Measurements from ENCODE around the gene GLCCI1. TPM values are rescaled to one million over a fixed set of nuclear protein-coding genes. Genes with fewer than 3 reads are reported as not detected.

The GLCCI1 gene
- total and polyA plus RNA-seq, 10 of the 15 experiments (the other 5 are each of a cell fraction or from before 2014, with no cell fraction given), result 12.6 to 92.0 (median 27.6) TPM

DNA sequence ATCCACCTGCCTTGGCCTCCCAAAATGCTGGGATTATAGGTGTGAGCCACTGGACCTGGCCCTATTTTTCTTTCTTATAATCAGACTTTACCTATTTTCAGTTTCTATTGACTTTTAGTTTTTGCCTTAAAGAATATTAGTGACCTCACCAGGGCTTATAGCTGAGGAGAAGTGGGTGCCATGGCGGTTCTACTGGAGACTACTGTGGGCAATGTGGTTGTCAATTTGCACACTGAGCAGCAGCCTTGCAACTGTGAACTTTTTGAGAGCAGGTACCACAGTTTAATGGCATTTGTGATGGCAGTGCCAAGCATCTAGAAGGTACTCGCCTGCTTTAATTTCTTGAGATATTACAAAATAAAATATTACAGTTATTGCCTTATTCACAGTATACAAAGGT is 11.5 kb downstream of the GLCCI1 start:
- SMC1A ChIA-PET (ENCODE audit: uncharacterized antibody, unreplicated experiment), result interaction anchor here (0.8 to 5.7 kb wide), 5 partner anchors 9 to 210 kb away, joined by 3 to 41 read pairs (median 4); partner anchors contain the start of gene GLCCI1
- no TSS peak for BruUV-seq (replicated peaks)
- POLR2A ChIA-PET, result interaction anchor here (0.6 kb wide), 1 partner anchor 9 kb away, joined by 3 read pairs; no protein-coding TSS in a partner anchor
- Histone ChIP-seq H3K4me3 (no peak overlapping the region), H3K36me3 (ENCODE audit: control insufficient read depth in 2 of 2, insufficient read depth in 2 of 2, low read length in 1 of 2) (peaks cover 0 to 10% of the 10 kb centered on the region in 2 experiments; a peak in 2 of 4 replicates), H3K4me1 (ENCODE audit: control insufficient read depth, insufficient read depth, low read length) (peaks cover 4% of the 10 kb centered on the region; the same call in 1 of the 2 replicates), H3K27ac (ENCODE audit: control insufficient read depth, insufficient read depth) (no peak overlapping the region), H4K20me1 (ENCODE audit: control insufficient read depth, insufficient read depth) (no peaks in the 10 kb centered on the region), H3K9me3 (replicated peaks; ENCODE audit: control insufficient read depth, insufficient read depth, low read length) (peaks cover 2% of the 10 kb centered on the region; the same call in 2 of the 3 replicates), H3K9ac (ENCODE audit: control insufficient read depth, insufficient read depth, low read length) (no peak overlapping the region), H2AFZ (ENCODE audit: control insufficient read depth, low read depth, low read length) (no peak overlapping the region), H3K27me3 (replicated peaks in 1 of 2; ENCODE audit: control insufficient read depth in 2 of 2, insufficient read depth in 2 of 2, low read length in 1 of 2) (no peaks in the 10 kb centered on the region), H3K79me2 (ENCODE audit: control insufficient read depth, insufficient read depth, low read length) (peaks cover 98% of the 10 kb centered on the region), H3K4me2 (ENCODE audit: control insufficient read depth, insufficient read depth) (0 out of 2 replicates have a peak overlapping the region, but pooled peaks have one; percentile 24)
- intact Hi-C loops (cut with micrococcal nuclease; ENCODE audit: unreplicated experiment) (no loop called here), in situ Hi-C loops (cut with MboI) (no loop called here)
- TF ChIP-seq SRF (IDR thresholded peaks at IDR 0.05; ENCODE audit: low read depth in 2 of 2, low read length in 2 of 2) (no peak), STAT1 (conservative IDR thresholded peaks at IDR 0.05) (no peak)
- TF ChIP-seq, protein P1, sequence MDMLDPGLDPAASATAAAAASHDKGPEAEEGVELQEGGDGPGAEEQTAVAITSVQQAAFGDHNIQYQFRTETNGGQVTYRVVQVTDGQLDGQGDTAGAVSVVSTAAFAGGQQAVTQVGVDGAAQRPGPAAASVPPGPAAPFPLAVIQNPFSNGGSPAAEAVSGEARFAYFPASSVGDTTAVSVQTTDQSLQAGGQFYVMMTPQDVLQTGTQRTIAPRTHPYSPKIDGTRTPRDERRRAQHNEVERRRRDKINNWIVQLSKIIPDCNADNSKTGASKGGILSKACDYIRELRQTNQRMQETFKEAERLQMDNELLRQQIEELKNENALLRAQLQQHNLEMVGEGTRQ (IDR thresholded peaks at IDR 0.05; ENCODE audit: borderline replicate concordance, low read depth, low read length), result no peak
- RAD21 ChIA-PET (ENCODE audit: unreplicated experiment), result interaction anchor here (1.0 to 5.1 kb wide), 6 partner anchors 9 to 206 kb away, joined by 3 to 25 read pairs (median 6); no protein-coding TSS in a partner anchor
- no peak for FAIRE-seq
- WGBS (ENCODE audit: insufficient coverage, insufficient replicate concordance, low lambda C conversion rate, missing lambda C conversion rate), result 100% methylated on average over 2 of the region's 2 CpGs
- CTCF ChIA-PET, result interaction anchor here (0.8 to 1.1 kb wide), 3 partner anchors 9 to 210 kb away, joined by 3 read pairs; no protein-coding TSS in a partner anchor
- ATAC-seq, result no peak
- no peak for DNase-seq (ENCODE audit: low read depth, low spot score)

DNA sequence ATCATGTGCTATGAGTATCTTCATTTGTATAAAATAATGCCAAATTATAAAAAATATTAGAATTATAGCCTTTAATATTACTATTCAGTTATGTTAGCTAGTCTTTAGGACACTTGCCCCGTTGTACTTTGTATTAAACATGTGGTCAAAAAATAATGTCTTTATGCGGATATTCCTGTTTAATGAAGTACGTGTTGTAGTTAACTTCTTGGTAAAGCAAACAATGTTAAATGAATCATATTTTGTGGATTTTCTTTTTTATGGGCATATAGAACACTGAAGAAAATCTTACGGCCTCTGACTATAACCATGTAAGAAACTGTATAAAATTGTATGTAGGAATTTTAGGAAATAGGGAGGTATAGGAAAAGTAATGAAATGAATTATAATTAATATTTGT is 14.3 kb downstream of the GLCCI1 start:
- in situ Hi-C loops (cut with MboI) (no loop called here), intact Hi-C loops (cut with micrococcal nuclease; ENCODE audit: unreplicated experiment) (no loop called here)
- ATAC-seq (no peak), FAIRE-seq (no peak), DNase-seq (ENCODE audit: low read depth, low spot score) (no peak)
- ChIA-PET RAD21 (ENCODE audit: unreplicated experiment) (interaction anchor here (0.5 to 1.2 kb wide), 3 partner anchors 9 to 284 kb away, joined by 3 read pairs; no protein-coding TSS in a partner anchor), CTCF (no interaction called here), POLR2A (interaction anchor here (0.6 kb wide), 1 partner anchor 115 kb away, joined by 3 read pairs; no protein-coding TSS in a partner anchor), SMC1A (ENCODE audit: uncharacterized antibody, unreplicated experiment) (interaction anchor here (1.4 to 1.8 kb wide), 6 partner anchors 10 to 301 kb away, joined by 3 to 10 read pairs (median 4); no protein-coding TSS in a partner anchor)
- Histone ChIP-seq H4K20me1 (ENCODE audit: control insufficient read depth, insufficient read depth) (no peaks in the 10 kb centered on the region), H3K27ac (ENCODE audit: control insufficient read depth, insufficient read depth) (no peak overlapping the region), H3K79me2 (ENCODE audit: control insufficient read depth, insufficient read depth, low read length) (peaks cover 94% of the 10 kb centered on the region), H3K36me3 (ENCODE audit: control insufficient read depth in 2 of 2, insufficient read depth in 2 of 2, low read length in 1 of 2) (peaks cover 0 to 7% of the 10 kb centered on the region in 2 experiments; a peak in 2 of 4 replicates), H3K27me3 (replicated peaks in 1 of 2; ENCODE audit: control insufficient read depth in 2 of 2, insufficient read depth in 2 of 2, low read length in 1 of 2) (no peaks in the 10 kb centered on the region), H3K9ac (ENCODE audit: control insufficient read depth, insufficient read depth, low read length) (no peak overlapping the region), H3K9me3 (replicated peaks; ENCODE audit: control insufficient read depth, insufficient read depth, low read length) (peaks cover 2% of the 10 kb centered on the region; the same call in 1 of the 3 replicates), H3K4me2 (ENCODE audit: control insufficient read depth, insufficient read depth) (no peak overlapping the region), H3K4me3 (no peak overlapping the region), H2AFZ (ENCODE audit: control insufficient read depth, low read depth, low read length) (no peak overlapping the region), H3K4me1 (ENCODE audit: control insufficient read depth, insufficient read depth, low read length) (peaks cover 6% of the 10 kb centered on the region; the same call in 1 of the 2 replicates)
- WGBS (ENCODE audit: insufficient coverage, insufficient replicate concordance, low lambda C conversion rate, missing lambda C conversion rate), result 98% methylated on average over 4 of the region's 4 CpGs
- no TSS peak for BruUV-seq (replicated peaks)
- no peak for TF ChIP-seq BHLHE40 (IDR thresholded peaks at IDR 0.05; ENCODE audit: borderline replicate concordance in 1 of 2, low read depth in 2 of 2, low read length in 1 of 2)
- no peak for TF ChIP-seq NBN (IDR thresholded peaks at IDR 0.05)
- TF ChIP-seq, protein P2, sequence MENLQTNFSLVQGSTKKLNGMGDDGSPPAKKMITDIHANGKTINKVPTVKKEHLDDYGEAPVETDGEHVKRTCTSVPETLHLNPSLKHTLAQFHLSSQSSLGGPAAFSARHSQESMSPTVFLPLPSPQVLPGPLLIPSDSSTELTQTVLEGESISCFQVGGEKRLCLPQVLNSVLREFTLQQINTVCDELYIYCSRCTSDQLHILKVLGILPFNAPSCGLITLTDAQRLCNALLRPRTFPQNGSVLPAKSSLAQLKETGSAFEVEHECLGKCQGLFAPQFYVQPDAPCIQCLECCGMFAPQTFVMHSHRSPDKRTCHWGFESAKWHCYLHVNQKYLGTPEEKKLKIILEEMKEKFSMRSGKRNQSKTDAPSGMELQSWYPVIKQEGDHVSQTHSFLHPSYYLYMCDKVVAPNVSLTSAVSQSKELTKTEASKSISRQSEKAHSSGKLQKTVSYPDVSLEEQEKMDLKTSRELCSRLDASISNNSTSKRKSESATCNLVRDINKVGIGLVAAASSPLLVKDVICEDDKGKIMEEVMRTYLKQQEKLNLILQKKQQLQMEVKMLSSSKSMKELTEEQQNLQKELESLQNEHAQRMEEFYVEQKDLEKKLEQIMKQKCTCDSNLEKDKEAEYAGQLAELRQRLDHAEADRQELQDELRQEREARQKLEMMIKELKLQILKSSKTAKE (IDR thresholded peaks at IDR 0.05; ENCODE audit: low read depth, poor library complexity, severe bottlenecking), result no peak
- no peak for TF ChIP-seq GABPA (IDR thresholded peaks at IDR 0.05; ENCODE audit: low read depth)
- TF ChIP-seq POLR2A (IDR thresholded peaks at IDR 0.05; ENCODE audit: low read depth, low read length), result no peak
- no peak for TF ChIP-seq MEF2A (IDR thresholded peaks at IDR 0.05; ENCODE audit: insufficient read depth, low read depth, low read length)
- no peak for TF ChIP-seq ZNF384 (IDR thresholded peaks at IDR 0.05; ENCODE audit: borderline replicate concordance, low read depth, low read length)
- TF ChIP-seq CEBPB (IDR thresholded peaks at IDR 0.05; ENCODE audit: borderline replicate concordance in 1 of 2, low read depth in 2 of 2, low read length in 2 of 2), result no peak
- TF ChIP-seq, protein P3, sequence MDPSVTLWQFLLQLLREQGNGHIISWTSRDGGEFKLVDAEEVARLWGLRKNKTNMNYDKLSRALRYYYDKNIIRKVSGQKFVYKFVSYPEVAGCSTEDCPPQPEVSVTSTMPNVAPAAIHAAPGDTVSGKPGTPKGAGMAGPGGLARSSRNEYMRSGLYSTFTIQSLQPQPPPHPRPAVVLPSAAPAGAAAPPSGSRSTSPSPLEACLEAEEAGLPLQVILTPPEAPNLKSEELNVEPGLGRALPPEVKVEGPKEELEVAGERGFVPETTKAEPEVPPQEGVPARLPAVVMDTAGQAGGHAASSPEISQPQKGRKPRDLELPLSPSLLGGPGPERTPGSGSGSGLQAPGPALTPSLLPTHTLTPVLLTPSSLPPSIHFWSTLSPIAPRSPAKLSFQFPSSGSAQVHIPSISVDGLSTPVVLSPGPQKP (IDR thresholded peaks at IDR 0.05; ENCODE audit: low read depth, low read length), result no peak
